Measurements from ENCODE around the gene RHOD.

The RHOD gene

DNA sequence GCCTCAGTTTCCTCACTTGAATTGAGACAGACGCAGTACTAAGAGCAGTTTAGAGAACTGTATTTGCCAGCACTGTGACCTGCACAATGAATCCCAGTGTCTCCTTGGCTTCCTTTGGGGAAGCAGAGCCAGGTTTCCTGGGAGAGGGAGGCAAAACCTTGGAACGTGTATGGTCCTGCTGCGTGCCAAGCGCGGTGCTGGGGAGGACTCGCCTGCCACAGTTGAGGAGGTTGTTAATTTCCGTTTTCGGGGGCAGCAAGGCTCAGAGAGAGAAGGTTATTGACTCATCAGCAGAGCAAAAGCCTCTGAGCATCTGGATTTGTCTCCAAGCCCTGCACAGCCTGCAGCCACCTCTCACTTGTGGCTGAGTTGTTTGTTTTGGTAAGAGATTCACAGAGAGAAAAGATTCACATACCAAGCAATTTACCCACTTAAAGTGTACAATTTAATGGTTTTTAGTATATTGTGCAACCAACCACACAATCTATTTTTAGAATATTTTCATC is 22.9 kb upstream of the RHOD start:
- ATAC-seq: peak; percentile 73

DNA sequence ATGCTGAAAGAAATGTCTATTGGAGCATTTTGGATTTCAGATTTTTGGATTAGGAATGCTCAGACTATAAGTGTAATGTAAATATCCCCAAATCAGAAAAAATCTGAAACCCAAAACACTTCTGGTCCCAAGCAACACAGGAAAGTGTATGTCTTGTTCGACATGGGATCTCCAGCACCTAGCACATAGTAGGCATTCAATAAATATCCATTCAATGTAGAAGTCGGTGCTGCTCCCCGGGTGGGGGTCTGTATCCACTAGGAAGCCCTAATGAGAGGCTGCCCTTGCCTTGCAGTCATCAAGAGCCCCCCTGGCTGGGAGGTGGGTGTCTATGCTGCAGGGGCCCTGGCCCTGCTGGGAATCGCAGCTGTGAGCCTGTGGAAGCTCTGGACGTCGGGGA is 22.3 kb upstream of the RHOD start:
- TF ChIP-seq GLIS3 (CRISPR knock-in tag; IDR thresholded peaks at IDR 0.05) (no peak), ZFP3 (CRISPR knock-in tag; IDR thresholded peaks at IDR 0.05) (no peak), ESRRG (CRISPR knock-in tag; IDR thresholded peaks at IDR 0.05) (no peak), TOX (CRISPR knock-in tag; IDR thresholded peaks at IDR 0.05; ENCODE audit: borderline replicate concordance) (no peak), TCF4 (CRISPR knock-in tag; IDR thresholded peaks at IDR 0.05; ENCODE audit: borderline replicate concordance) (no peak), SNAI2 (CRISPR knock-in tag; IDR thresholded peaks at IDR 0.05) (no peak), POU6F1 (CRISPR knock-in tag; IDR thresholded peaks at IDR 0.05; ENCODE audit: borderline replicate concordance, low read depth) (no peak)
- TF ChIP-seq, protein P1, sequence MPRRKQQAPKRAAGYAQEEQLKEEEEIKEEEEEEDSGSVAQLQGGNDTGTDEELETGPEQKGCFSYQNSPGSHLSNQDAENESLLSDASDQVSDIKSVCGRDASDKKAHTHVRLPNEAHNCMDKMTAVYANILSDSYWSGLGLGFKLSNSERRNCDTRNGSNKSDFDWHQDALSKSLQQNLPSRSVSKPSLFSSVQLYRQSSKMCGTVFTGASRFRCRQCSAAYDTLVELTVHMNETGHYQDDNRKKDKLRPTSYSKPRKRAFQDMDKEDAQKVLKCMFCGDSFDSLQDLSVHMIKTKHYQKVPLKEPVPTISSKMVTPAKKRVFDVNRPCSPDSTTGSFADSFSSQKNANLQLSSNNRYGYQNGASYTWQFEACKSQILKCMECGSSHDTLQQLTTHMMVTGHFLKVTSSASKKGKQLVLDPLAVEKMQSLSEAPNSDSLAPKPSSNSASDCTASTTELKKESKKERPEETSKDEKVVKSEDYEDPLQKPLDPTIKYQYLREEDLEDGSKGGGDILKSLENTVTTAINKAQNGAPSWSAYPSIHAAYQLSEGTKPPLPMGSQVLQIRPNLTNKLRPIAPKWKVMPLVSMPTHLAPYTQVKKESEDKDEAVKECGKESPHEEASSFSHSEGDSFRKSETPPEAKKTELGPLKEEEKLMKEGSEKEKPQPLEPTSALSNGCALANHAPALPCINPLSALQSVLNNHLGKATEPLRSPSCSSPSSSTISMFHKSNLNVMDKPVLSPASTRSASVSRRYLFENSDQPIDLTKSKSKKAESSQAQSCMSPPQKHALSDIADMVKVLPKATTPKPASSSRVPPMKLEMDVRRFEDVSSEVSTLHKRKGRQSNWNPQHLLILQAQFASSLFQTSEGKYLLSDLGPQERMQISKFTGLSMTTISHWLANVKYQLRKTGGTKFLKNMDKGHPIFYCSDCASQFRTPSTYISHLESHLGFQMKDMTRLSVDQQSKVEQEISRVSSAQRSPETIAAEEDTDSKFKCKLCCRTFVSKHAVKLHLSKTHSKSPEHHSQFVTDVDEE (CRISPR knock-in tag; IDR thresholded peaks at IDR 0.05): no peak
- no peak for ATAC-seq

More for the DNA sequence above, 22.9 kb upstream of the RHOD start:
- no peak for TF ChIP-seq CSRNP3 (CRISPR knock-in tag; IDR thresholded peaks at IDR 0.05)
- no peak for TF ChIP-seq ZNF8 (CRISPR knock-in tag; IDR thresholded peaks at IDR 0.05)
- TF ChIP-seq, protein P1 (CRISPR knock-in tag; IDR thresholded peaks at IDR 0.05): no peak
- TF ChIP-seq POU6F1 (CRISPR knock-in tag; IDR thresholded peaks at IDR 0.05; ENCODE audit: borderline replicate concordance, low read depth): no peak
- TF ChIP-seq ZFP3 (CRISPR knock-in tag; IDR thresholded peaks at IDR 0.05): no peak
- no peak for TF ChIP-seq GLIS3 (CRISPR knock-in tag; IDR thresholded peaks at IDR 0.05)
- no peak for TF ChIP-seq TOX (CRISPR knock-in tag; IDR thresholded peaks at IDR 0.05; ENCODE audit: borderline replicate concordance)
- no peak for TF ChIP-seq RARB (CRISPR knock-in tag; IDR thresholded peaks at IDR 0.05)
- TF ChIP-seq BACH2 (CRISPR knock-in tag; IDR thresholded peaks at IDR 0.05; ENCODE audit: borderline replicate concordance): no peak
- TF ChIP-seq PATZ1 (CRISPR knock-in tag; IDR thresholded peaks at IDR 0.05; ENCODE audit: borderline replicate concordance): no peak
- no peak for TF ChIP-seq OSR1 (CRISPR knock-in tag; IDR thresholded peaks at IDR 0.05)
- TF ChIP-seq CREB5 (CRISPR knock-in tag; IDR thresholded peaks at IDR 0.05; ENCODE audit: low read depth): no peak

Data from SK-N-SH treated with all-trans-retinoic acid at 6 μM for 48 hours (cell line).